ENCODE results near the gene ASPRV1. TPM values are rescaled to one million over a fixed set of nuclear protein-coding genes. Genes with fewer than 3 reads are reported as not detected.

Gene ASPRV1
- total and polyA plus RNA-seq, 2 donors (not counting 3 experiments of a cell fraction or from before 2014, with no cell fraction given), result 0.15 to 0.22 TPM

GRCh38 chr2:70005216-70005615 lies 43.8 kb upstream of the ASPRV1 start:
- intact Hi-C loops (cut with micrococcal nuclease), result no loop called here
- dilution Hi-C loops (cut with MboI; ENCODE audit: extremely low pct_ligation_motif_present, low sequenced_read_pairs), result no loop called here
- no peaks in the 10 kb centered on the region for H3K4me1 ChIP-seq (ENCODE audit: control insufficient read depth, extremely low read depth, insufficient read depth, low read length)
- H3K27ac ChIP-seq (ENCODE audit: insufficient read depth, low read depth, low read length), result no peak overlapping the region
- no peak overlapping the region for H2AFZ ChIP-seq (ENCODE audit: low read depth, low read length)
- TF ChIP-seq MAX (IDR thresholded peaks at IDR 0.05; ENCODE audit: insufficient read depth, insufficient read length) (no peak), JUN (IDR thresholded peaks at IDR 0.05; ENCODE audit: borderline replicate concordance, insufficient read depth, insufficient read length, low read depth) (no peak), FOS (IDR thresholded peaks at IDR 0.05; ENCODE audit: borderline replicate concordance, insufficient read depth, low read length) (no peak), POLR2AphosphoS5 (IDR thresholded peaks at IDR 0.05; ENCODE audit: insufficient read depth, low read depth, low read length) (no peak), MYC (IDR thresholded peaks at IDR 0.05; ENCODE audit: low read depth, low read length) (no peak), CTCF (IDR thresholded peaks at IDR 0.05; ENCODE audit: extremely low read depth in 1 of 2, insufficient read depth in 1 of 2, low read depth in 1 of 2, low read length in 2 of 2) (no peak), POLR2A (IDR thresholded peaks at IDR 0.05; ENCODE audit: low read depth, low read length) (no peak), EZH2 (IDR thresholded peaks at IDR 0.05; ENCODE audit: borderline replicate concordance, low read depth, low read length, severe bottlenecking) (no peak), GATA2 (IDR thresholded peaks at IDR 0.05; ENCODE audit: insufficient read depth, insufficient read length, low read depth, low read length) (no peak)
- H3K4me2 ChIP-seq (ENCODE audit: insufficient read depth, low read length), result no peak overlapping the region
- H3K9me3 ChIP-seq (replicated peaks; ENCODE audit: control insufficient read depth, insufficient read depth, low read length), result no peaks in the 10 kb centered on the region
- H3K9ac ChIP-seq (replicated peaks; ENCODE audit: extremely low read depth, insufficient read depth, low read length), result no peak overlapping the region
- H4K20me1 ChIP-seq (replicated peaks; ENCODE audit: control insufficient read depth, extremely low read depth, insufficient read depth, low read length), result no peaks in the 10 kb centered on the region
- DNase-seq (ENCODE audit: low read depth, low spot score), result no peak
- no TSS peak for BruUV-seq (replicated peaks)
- no peak overlapping the region for H3K4me3 ChIP-seq (replicated peaks in 1 of 3; ENCODE audit: insufficient read depth in 1 of 3, low read depth in 1 of 3, low read length in 3 of 3)
- ChIA-PET CTCF (interaction anchor here (1.1 to 3.0 kb wide), 4 partner anchors 13 to 91 kb away, joined by 3 to 11 read pairs (median 4); partner anchors contain the start of gene MXD1), POLR2A (no interaction called here)
- H3K36me3 ChIP-seq (ENCODE audit: control insufficient read depth in 2 of 2, extremely low read depth in 1 of 2, insufficient read depth in 2 of 2, low read length in 2 of 2), result no peaks in the 10 kb centered on the region
- no peaks in the 10 kb centered on the region for H3K9me1 ChIP-seq (replicated peaks; ENCODE audit: control insufficient read depth, extremely low read depth, insufficient read depth, low read length)
- H3K27me3 ChIP-seq (ENCODE audit: control insufficient read depth in 2 of 2, insufficient read depth in 2 of 2, low read length in 2 of 2), result no peaks in the 10 kb centered on the region
- H3K79me2 ChIP-seq (ENCODE audit: control insufficient read depth, insufficient read depth, low read length), result no peaks in the 10 kb centered on the region
- FAIRE-seq, result no peak

Measured in endothelial cell of umbilical vein (primary cell).